Trophoblast cell (in vitro differentiated cells and primary cell): ENCODE data around the gene SMARCAL1.

Experiments
- DNase-seq, 2 donors: peaks; one replicate each; pipeline ENCODE4 v3.0.0-alpha.2; 2016
- H2AFZ ChIP-seq: 2 replicates; pipeline ENCODE4 v1.6.1; 2013; ENCODE audit warnings: low read length, moderate library complexity, mild to moderate bottlenecking; ENCODE audit not compliant: insufficient read depth, poor library complexity
- H2AK5ac ChIP-seq: 2 replicates; pipeline ENCODE4 v1.6.1; 2013; ENCODE audit warnings: mild to moderate bottlenecking, low read length
- H2BK120ac ChIP-seq: 2 replicates; pipeline ENCODE4 v1.6.1; 2013; ENCODE audit warnings: low read length, mild to moderate bottlenecking, moderate library complexity; ENCODE audit not compliant: insufficient read depth, poor library complexity
- H2BK12ac ChIP-seq: 2 replicates; pipeline ENCODE4 v1.6.1; 2013; ENCODE audit warnings: mild to moderate bottlenecking, low read length, moderate library complexity
- H2BK5ac ChIP-seq: 2 replicates; pipeline ENCODE4 v1.6.1; 2013; ENCODE audit warnings: low read length, low read depth, moderate library complexity, mild to moderate bottlenecking; ENCODE audit not compliant: poor library complexity
- H3K14ac ChIP-seq: 2 replicates; pipeline ENCODE4 v1.6.1; 2013; ENCODE audit warnings: mild to moderate bottlenecking, low read length
- H3K18ac ChIP-seq: 2 replicates; pipeline ENCODE4 v1.6.1; 2013; ENCODE audit warnings: mild to moderate bottlenecking, low read length
- H3K23ac ChIP-seq: 2 replicates; pipeline ENCODE4 v1.6.1; 2013; ENCODE audit warnings: low read length
- H3K27ac ChIP-seq: 2 replicates; pipeline ENCODE4 v1.5.1; 2013; ENCODE audit warnings: low read depth, mild to moderate bottlenecking, inconsistent platforms, low read length, moderate library complexity
- H3K27me3 ChIP-seq: 2 replicates; pipeline ENCODE4 v1.6.1; 2013; ENCODE audit warnings: inconsistent platforms, mild to moderate bottlenecking, low read length, moderate library complexity; ENCODE audit not compliant: insufficient read depth
- H3K36me3 ChIP-seq, 2 experiments: 1 replicate in 1 of 2; 2 replicates in 1 of 2; pipeline ENCODE4 v1.6.1; 2013; ENCODE audit warnings: low read length in 2 of 2, mild to moderate bottlenecking in 2 of 2, moderate library complexity in 1 of 2; ENCODE audit not compliant: insufficient read depth in 2 of 2, control insufficient read depth in 1 of 2
- H3K4ac ChIP-seq: 2 replicates; pipeline ENCODE4 v1.6.1; 2013; ENCODE audit warnings: low read depth, mild to moderate bottlenecking, low read length, moderate library complexity
- H3K4me1 ChIP-seq, 2 experiments: 1 replicate in 1 of 2; 2 replicates in 1 of 2; pipeline ENCODE4 v1.6.1; 2013; ENCODE audit warnings: low read length in 2 of 2, mild to moderate bottlenecking in 2 of 2, moderate library complexity in 1 of 2; ENCODE audit not compliant: insufficient read depth in 2 of 2, control insufficient read depth in 1 of 2
- H3K4me2 ChIP-seq: 2 replicates; pipeline ENCODE4 v1.6.1; 2013; ENCODE audit warnings: inconsistent platforms, mild to moderate bottlenecking, low read length, moderate library complexity
- H3K4me3 ChIP-seq: 2 replicates; pipeline ENCODE4 v1.5.1; 2013; ENCODE audit warnings: mild to moderate bottlenecking, low read depth, low read length, inconsistent platforms
- H3K79me1 ChIP-seq: one replicate; pipeline ENCODE4 v1.6.1; 2013; ENCODE audit warnings: low read length
- H3K79me2 ChIP-seq: 2 replicates; pipeline ENCODE4 v1.6.1; 2013; ENCODE audit warnings: low read length, mild to moderate bottlenecking; ENCODE audit not compliant: control insufficient read depth, insufficient read depth, poor library complexity
- H3K9ac ChIP-seq: 2 replicates; pipeline ENCODE4 v1.6.1; 2013; ENCODE audit warnings: mild to moderate bottlenecking, low read length
- H3K9me3 ChIP-seq: 2 replicates; pipeline ENCODE4 v1.6.1; 2013; ENCODE audit warnings: low read depth, mild to moderate bottlenecking, control low read depth, inconsistent platforms, low read length; ENCODE audit not compliant: insufficient read depth
- H4K12ac ChIP-seq: 2 replicates; pipeline ENCODE4 v1.6.1; 2013; ENCODE audit warnings: low read depth, mild to moderate bottlenecking, low read length, moderate library complexity
- H4K8ac ChIP-seq: 2 replicates; pipeline ENCODE4 v1.6.1; 2013; ENCODE audit warnings: low read depth, mild to moderate bottlenecking, low read length, moderate library complexity
- H4K91ac ChIP-seq: one replicate; pipeline ENCODE4 v1.6.1; 2013; ENCODE audit warnings: low read depth, mild to moderate bottlenecking, low read length, moderate library complexity
- WGBS: extraction: QIAGEN DNeasy Blood & Tissue Kit; methylation state at CpG from one replicate; pipeline ENCODE4 v1.1.7; 2013; ENCODE audit warnings: missing lambda C conversion rate; ENCODE audit not compliant: insufficient read length, insufficient coverage; ENCODE audit errors: extremely low coverage; 5-methylcytosine and 5-hydroxymethylcytosine counted together

Gene SMARCAL1

DNA sequence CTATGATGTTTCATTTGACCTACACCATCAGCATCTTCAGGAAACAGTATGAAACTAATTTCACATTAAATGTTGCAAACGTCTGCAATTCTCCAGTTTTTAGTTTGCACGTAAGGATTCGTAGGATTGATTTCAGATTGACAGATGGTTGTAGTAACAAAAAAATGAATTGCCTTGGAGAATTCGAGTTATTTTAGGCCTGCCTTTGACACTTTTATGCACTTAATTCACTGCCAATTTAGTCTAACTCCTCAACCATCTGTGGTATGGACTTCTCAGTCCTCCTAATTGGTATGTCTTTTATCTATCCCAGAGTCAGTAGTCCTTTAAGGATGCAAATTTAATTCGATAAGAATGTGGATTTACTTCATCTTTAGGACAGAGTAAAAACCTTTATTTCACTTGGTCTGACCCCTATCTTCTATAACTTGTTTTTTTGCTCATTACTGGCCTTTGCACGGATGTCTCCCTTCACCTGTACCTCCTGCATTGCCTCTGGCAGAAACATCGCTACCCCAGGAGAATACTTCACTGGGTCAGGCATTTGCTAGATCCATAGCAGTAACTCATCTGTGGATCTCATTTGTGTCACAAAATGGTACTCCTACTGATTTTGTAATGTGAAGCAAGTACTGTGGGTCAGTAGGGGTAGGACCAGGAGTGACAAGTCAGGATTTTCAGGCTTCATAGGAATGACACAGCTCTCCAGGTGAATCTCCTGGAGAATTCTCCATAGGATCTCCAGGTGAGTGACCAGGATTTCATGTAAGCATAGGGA, 90.3 kb downstream of the SMARCAL1 start:
- no peak overlapping the region for H2BK120ac ChIP-seq
- H3K79me1 ChIP-seq: peaks cover 15% of the 10 kb centered on the region
- H3K27me3 ChIP-seq: no peaks in the 10 kb centered on the region
- WGBS: no CpG with 5 or more reads among the region's 7 CpGs
- H3K27ac ChIP-seq: no peak overlapping the region
- H3K4me3 ChIP-seq: no peak overlapping the region
- H3K4me2 ChIP-seq: no peak overlapping the region
- H3K4ac ChIP-seq: no peak overlapping the region
- no peak overlapping the region for H3K18ac ChIP-seq
- H3K14ac ChIP-seq: no peak overlapping the region
- H2BK12ac ChIP-seq: no peak overlapping the region
- peaks cover 18 to 44% of the 10 kb centered on the region in 2 experiments for H3K36me3 ChIP-seq
- no peak overlapping the region for H2AFZ ChIP-seq
- no peak overlapping the region for H3K23ac ChIP-seq
- no peak for DNase-seq
- H3K9me3 ChIP-seq: no peaks in the 10 kb centered on the region
- H2BK5ac ChIP-seq: no peak overlapping the region
- no peak overlapping the region for H4K12ac ChIP-seq
- peaks cover 3 to 10% of the 10 kb centered on the region in 2 experiments for H3K4me1 ChIP-seq
- H4K91ac ChIP-seq: no peak overlapping the region
- no peak overlapping the region for H4K8ac ChIP-seq
- no peak overlapping the region for H2AK5ac ChIP-seq
- H3K9ac ChIP-seq: no peak overlapping the region
- H3K79me2 ChIP-seq: peaks cover 8% of the 10 kb centered on the region

- Histone ChIP-seq H2AFZ (no peak overlapping the region), H3K9me3 (no peaks in the 10 kb centered on the region), H3K9ac (no peak overlapping the region), H3K79me1 (peaks cover 9% of the 10 kb centered on the region), H3K79me2 (peaks cover 7% of the 10 kb centered on the region), H3K18ac (no peak overlapping the region), H3K4ac (no peak overlapping the region), H3K27me3 (no peaks in the 10 kb centered on the region), H2BK12ac (no peak overlapping the region), H3K4me2 (no peak overlapping the region), H3K23ac (no peak overlapping the region), H2AK5ac (no peak overlapping the region), H3K36me3 (peaks cover 18 to 44% of the 10 kb centered on the region in 2 experiments), H3K4me3 (peak overlapping the region; percentile 30), H3K4me1 (peaks cover 0 to 5% of the 10 kb centered on the region in 2 experiments), H3K14ac (no peak overlapping the region), H4K8ac (no peak overlapping the region), H3K27ac (no peak overlapping the region), H2BK5ac (no peak overlapping the region), H4K91ac (no peak overlapping the region), H2BK120ac (no peak overlapping the region), H4K12ac (no peak overlapping the region)
- no peak for DNase-seq
- no CpG with 5 or more reads among the region's 6 CpGs for WGBS
These were observed 90.9 kb downstream of the SMARCAL1 start for GRCh38 chr2:216503159-216503629.

- no peak overlapping the region for H3K27ac ChIP-seq
- no peak overlapping the region for H3K18ac ChIP-seq
- H2BK120ac ChIP-seq: no peak overlapping the region
- peaks cover 5% of the 10 kb centered on the region for H3K79me1 ChIP-seq
- no peak for DNase-seq
- peaks cover 5% of the 10 kb centered on the region for H3K79me2 ChIP-seq
- H3K14ac ChIP-seq: no peak overlapping the region
- peaks cover 0 to 4% of the 10 kb centered on the region in 2 experiments for H3K4me1 ChIP-seq
- H2BK5ac ChIP-seq: no peak overlapping the region
- no peak overlapping the region for H2AK5ac ChIP-seq
- H3K4me3 ChIP-seq: no peak overlapping the region
- peaks cover 18 to 44% of the 10 kb centered on the region in 2 experiments for H3K36me3 ChIP-seq
- H3K4ac ChIP-seq: no peak overlapping the region
- H3K9me3 ChIP-seq: no peaks in the 10 kb centered on the region
- H4K91ac ChIP-seq: no peak overlapping the region
- no peak overlapping the region for H3K4me2 ChIP-seq
- no peak overlapping the region for H4K8ac ChIP-seq
- no peak overlapping the region for H3K23ac ChIP-seq
- no peak overlapping the region for H2BK12ac ChIP-seq
- WGBS: no CpG with 5 or more reads among the region's 5 CpGs
- no peak overlapping the region for H4K12ac ChIP-seq
- H3K27me3 ChIP-seq: no peaks in the 10 kb centered on the region
- H2AFZ ChIP-seq: no peak overlapping the region
- H3K9ac ChIP-seq: no peak overlapping the region
These were observed 91.6 kb downstream of the SMARCAL1 start for GRCh38 chr2:216503697-216504375.

DNA sequence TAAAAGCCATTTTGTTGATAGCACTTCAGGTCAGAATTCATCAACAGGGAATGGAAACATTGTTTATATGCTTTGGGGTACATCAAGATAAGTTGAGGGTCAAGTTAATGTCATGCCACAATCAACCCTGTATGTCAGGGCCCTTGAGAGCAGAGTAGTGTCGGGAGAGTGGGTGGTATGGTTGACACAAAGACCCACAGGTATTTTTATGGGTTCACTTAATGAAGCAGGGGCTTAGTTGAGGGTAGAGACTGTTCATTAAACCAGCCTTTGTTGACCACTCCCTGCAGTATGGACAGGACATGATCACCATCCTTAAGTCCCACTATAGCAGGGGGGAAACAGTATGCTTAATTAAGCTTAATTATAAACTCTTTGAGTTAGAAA, 92.1 kb downstream of the SMARCAL1 start:
- no peak overlapping the region for H3K4me2 ChIP-seq
- no peak overlapping the region for H2BK5ac ChIP-seq
- H3K27ac ChIP-seq: no peak overlapping the region
- H3K27me3 ChIP-seq: no peaks in the 10 kb centered on the region
- H2BK120ac ChIP-seq: no peak overlapping the region
- no peak overlapping the region for H4K12ac ChIP-seq
- H3K79me2 ChIP-seq: no peaks in the 10 kb centered on the region
- H4K91ac ChIP-seq: no peak overlapping the region
- H4K8ac ChIP-seq: no peak overlapping the region
- DNase-seq: no peak
- no peaks in the 10 kb centered on the region for H3K9me3 ChIP-seq
- H3K23ac ChIP-seq: no peak overlapping the region
- no peak overlapping the region for H3K4ac ChIP-seq
- H3K9ac ChIP-seq: no peak overlapping the region
- no peak overlapping the region for H3K14ac ChIP-seq
- no peak overlapping the region for H2AK5ac ChIP-seq
- H3K4me3 ChIP-seq: no peak overlapping the region
- H3K36me3 ChIP-seq: peaks cover 18 to 44% of the 10 kb centered on the region in 2 experiments
- H3K4me1 ChIP-seq: peaks cover 0 to 4% of the 10 kb centered on the region in 2 experiments
- WGBS: no CpG with 5 or more reads among the region's 1 CpG
- H2AFZ ChIP-seq: no peak overlapping the region
- H3K18ac ChIP-seq: no peak overlapping the region
- no peak overlapping the region for H2BK12ac ChIP-seq
- H3K79me1 ChIP-seq: no peaks in the 10 kb centered on the region
